ENCODE data around the gene ALPI. TPM values are rescaled to one million over a fixed set of nuclear protein-coding genes. Genes with fewer than 3 reads are reported as not detected.

ALPI gene
- total RNA-seq, 1 experiment from 2014 or later = not detected

- in situ Hi-C loops (cut with HindIII; ENCODE audit: low pct_unique_long_range_greater_than_20kb, low sequenced_read_pairs) = no loop called here
- peaks cover 18% of the 10 kb centered on the region for H3K27me3 ChIP-seq (ENCODE audit: control insufficient read depth, insufficient read depth, low read length)
- ChIA-PET POLR2A (interaction anchor here (0.6 kb wide), 1 partner anchor 688 kb away, joined by 3 read pairs; no protein-coding TSS in a partner anchor), CTCF (no interaction called here)
- TF ChIP-seq SIN3A (IDR thresholded peaks at IDR 0.05; ENCODE audit: borderline replicate concordance, insufficient read depth, low read depth, low read length) (no peak), POLR2AphosphoS5 (IDR thresholded peaks at IDR 0.05; ENCODE audit: low read depth, low read length) (no peak), TCF7L2 (IDR thresholded peaks at IDR 0.05; ENCODE audit: low read depth, low read length) (no peak), CTCF (IDR thresholded peaks at IDR 0.05) (no peak), REST (IDR thresholded peaks at IDR 0.05; ENCODE audit: insufficient read depth in 1 of 2, low read depth in 2 of 2, low read length in 1 of 2) (no peak)
- ATAC-seq (no peak), DNase-seq (ENCODE audit: low read depth, low spot score) (no peak)
- BruUV-seq (replicated peaks) = no TSS peak
- H3K4me1 ChIP-seq (ENCODE audit: control insufficient read depth, insufficient read depth, low read length) = no peaks in the 10 kb centered on the region
- H3K27ac ChIP-seq (ENCODE audit: low read length) = no peak overlapping the region
- H3K9me3 ChIP-seq (ENCODE audit: control insufficient read depth, insufficient read depth, low read depth, low read length) = no peaks in the 10 kb centered on the region
- no peak overlapping the region for H3K4me3 ChIP-seq (ENCODE audit: low read depth in 2 of 2, low read length in 2 of 2)
- intact Hi-C loops (cut with micrococcal nuclease; ENCODE audit: unreplicated experiment) = no loop called here
- H3K36me3 ChIP-seq (ENCODE audit: control insufficient read depth, insufficient read depth, low read length) = no peaks in the 10 kb centered on the region
These were observed 17.5 kb downstream of the ALPI start for GRCh38 chr2:232473467-232473890.

GRCh38 chr2:232476045-232476444, 20.1 kb downstream of the ALPI start:
- no peak for TF ChIP-seq SIN3A (IDR thresholded peaks at IDR 0.05; ENCODE audit: borderline replicate concordance, insufficient read depth, low read depth, low read length)
- TF ChIP-seq CTCF (IDR thresholded peaks at IDR 0.05) = no peak
- TF ChIP-seq TCF7L2 (IDR thresholded peaks at IDR 0.05; ENCODE audit: low read depth, low read length) = no peak
- no peak for TF ChIP-seq REST (IDR thresholded peaks at IDR 0.05; ENCODE audit: insufficient read depth in 1 of 2, low read depth in 2 of 2, low read length in 1 of 2)
- TF ChIP-seq POLR2AphosphoS5 (IDR thresholded peaks at IDR 0.05; ENCODE audit: low read depth, low read length) = no peak
- no peak overlapping the region for H3K27ac ChIP-seq (ENCODE audit: low read length)
- no TSS peak for BruUV-seq (replicated peaks)
- no peaks in the 10 kb centered on the region for H3K4me1 ChIP-seq (ENCODE audit: control insufficient read depth, insufficient read depth, low read length)
- no peak overlapping the region for H3K4me3 ChIP-seq (ENCODE audit: low read depth in 2 of 2, low read length in 2 of 2)
- H3K36me3 ChIP-seq (ENCODE audit: control insufficient read depth, insufficient read depth, low read length) = no peaks in the 10 kb centered on the region
- in situ Hi-C loops (cut with HindIII; ENCODE audit: low pct_unique_long_range_greater_than_20kb, low sequenced_read_pairs) = no loop called here
- H3K27me3 ChIP-seq (ENCODE audit: control insufficient read depth, insufficient read depth, low read length) = peaks cover 16% of the 10 kb centered on the region
- DNase-seq (ENCODE audit: low read depth, low spot score) (no peak), ATAC-seq (no peak)
- ChIA-PET POLR2A (interaction anchor here (0.8 kb wide), 1 partner anchor 9 kb away, joined by 4 read pairs; no protein-coding TSS in a partner anchor), CTCF (no interaction called here)
- H3K9me3 ChIP-seq (ENCODE audit: control insufficient read depth, insufficient read depth, low read depth, low read length) = no peaks in the 10 kb centered on the region
- intact Hi-C loops (cut with micrococcal nuclease; ENCODE audit: unreplicated experiment) = no loop called here
